PC-9 (cell line): ENCODE data around the gene KIF1C.

ENCODE experiments used
- CTCF ChIP-seq: fragments of 200-600 bp; sonication (generic); conservative IDR thresholded peaks from 2 replicates; pipeline ENCODE4 v1.6.1; 2017; ENCODE audit warnings: mixed run types, antibody characterized with exemption, mild to moderate bottlenecking, moderate library complexity
- EZH2 ChIP-seq: fragments of 200-600 bp; sonication (generic); IDR thresholded peaks from 2 replicates; pipeline ENCODE4 v1.8.0; 2017; ENCODE audit warnings: antibody characterized with exemption, low read depth

- TF ChIP-seq CTCF (no peak), EZH2 (no peak)
These were observed 25.0 kb upstream of the KIF1C start for GRCh38 chr17:4972752-4973151.
